Bone marrow (tissue), 2 donors: ENCODE measurements around the gene NGFR.
A peak's percentile ranks its signal among the peaks of the same experiment; 100 is the strongest.

ENCODE experiments used
- DNase-seq, 2 donors: peaks; one replicate each; lab custom pipeline; 2025; lab: John Stamatoyannopoulos, UW

Gene NGFR, protein sequence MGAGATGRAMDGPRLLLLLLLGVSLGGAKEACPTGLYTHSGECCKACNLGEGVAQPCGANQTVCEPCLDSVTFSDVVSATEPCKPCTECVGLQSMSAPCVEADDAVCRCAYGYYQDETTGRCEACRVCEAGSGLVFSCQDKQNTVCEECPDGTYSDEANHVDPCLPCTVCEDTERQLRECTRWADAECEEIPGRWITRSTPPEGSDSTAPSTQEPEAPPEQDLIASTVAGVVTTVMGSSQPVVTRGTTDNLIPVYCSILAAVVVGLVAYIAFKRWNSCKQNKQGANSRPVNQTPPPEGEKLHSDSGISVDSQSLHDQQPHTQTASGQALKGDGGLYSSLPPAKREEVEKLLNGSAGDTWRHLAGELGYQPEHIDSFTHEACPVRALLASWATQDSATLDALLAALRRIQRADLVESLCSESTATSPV

DNA sequence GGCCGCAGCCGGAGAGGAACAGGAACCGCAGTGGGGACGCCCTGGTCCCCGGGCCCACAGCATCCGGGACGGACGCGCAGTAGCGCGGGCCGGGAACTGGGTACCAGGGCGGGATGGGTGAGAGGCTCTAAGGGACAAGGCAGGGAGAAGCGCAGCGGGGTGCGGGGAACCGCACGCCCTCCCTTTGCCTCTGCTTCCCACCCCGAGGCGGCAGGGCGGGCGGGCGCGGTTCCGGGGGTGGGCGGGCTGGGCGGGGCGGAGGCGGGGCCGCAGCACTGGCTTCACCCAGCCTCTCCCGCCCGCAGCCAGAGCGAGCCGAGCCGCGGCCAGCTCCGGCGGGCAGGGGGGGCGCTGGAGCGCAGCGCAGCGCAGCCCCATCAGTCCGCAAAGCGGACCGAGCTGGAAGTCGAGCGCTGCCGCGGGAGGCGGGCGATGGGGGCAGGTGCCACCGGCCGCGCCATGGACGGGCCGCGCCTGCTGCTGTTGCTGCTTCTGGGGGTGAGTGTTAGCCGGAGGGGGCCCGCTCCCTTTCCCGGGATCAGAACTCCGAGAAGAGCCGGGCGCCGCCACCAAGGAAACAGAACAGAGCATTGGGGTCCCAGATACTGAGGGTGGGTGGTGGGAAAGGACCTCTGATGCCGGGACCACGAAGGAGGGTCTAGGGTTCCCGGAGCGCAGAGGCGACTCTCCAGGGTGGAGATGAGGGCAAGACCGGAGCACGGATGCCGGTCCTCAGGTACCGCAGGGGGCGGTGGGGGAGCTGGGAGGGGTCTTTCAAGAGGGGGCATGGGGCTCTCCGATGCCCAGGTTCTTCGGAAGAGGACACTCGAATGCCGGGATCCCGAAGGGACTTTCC is at the start of gene NGFR:
NGFR (plus strand) TSS at position 308 of the 856 bp plus-strand sequence; CDS start at position 433, 125 bp downstream.
- DNase-seq: peak in 1 of 2 donors; percentile 25

DNA sequence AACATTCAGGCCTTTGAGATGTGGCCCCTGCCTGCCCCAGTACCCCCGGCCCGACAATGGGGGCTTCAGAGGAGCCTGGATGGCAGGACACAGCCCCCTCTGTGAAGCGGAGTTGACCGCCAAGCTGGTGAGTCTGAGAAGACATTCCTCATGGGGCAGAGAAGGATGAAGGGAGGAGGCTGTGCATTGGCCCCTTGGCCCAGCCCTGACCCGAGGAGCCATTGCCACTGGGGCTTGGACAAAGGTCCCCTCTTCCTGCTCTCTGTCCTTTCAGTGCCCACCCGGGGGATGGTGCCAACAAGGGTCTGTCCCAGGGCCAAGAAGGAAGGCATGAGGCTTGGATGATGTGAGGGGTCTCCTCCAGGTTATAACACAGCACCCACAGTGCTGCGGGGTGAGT is 49.5 kb upstream of the NGFR start:
- DNase-seq: no peak

DNA sequence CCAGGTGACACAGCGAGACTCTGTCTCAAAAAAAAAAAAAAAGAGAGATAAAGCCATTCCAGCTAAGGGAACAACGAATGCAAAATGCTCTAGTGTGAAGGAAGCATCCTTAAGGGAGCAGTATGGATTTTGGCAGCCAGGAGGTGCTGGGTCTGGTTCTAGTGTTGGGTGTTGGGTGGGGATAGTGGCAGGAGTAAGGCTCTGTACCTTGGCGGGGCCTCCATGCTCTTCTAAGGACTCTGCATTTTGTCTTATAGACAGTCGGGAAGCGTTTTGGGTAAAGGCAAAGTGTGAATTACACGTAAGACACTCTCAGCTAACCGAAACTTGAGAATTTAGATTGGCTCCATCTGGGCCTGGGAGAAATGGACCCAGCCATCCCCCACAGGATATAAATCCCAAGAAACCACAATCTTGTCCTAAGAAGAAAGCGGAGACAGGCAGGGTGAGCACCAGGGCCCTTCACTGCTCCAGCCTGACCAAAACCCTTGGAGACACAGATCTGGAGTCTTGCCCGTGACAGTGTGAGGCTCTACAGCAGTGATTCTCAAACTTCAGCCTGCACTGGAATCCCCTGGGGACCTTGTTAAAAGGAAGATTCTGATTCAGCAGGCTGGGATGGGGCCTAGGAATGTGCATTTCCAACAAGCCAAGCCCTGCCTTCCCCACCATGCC is 47.3 kb upstream of the NGFR start:
- no peak for DNase-seq

DNA sequence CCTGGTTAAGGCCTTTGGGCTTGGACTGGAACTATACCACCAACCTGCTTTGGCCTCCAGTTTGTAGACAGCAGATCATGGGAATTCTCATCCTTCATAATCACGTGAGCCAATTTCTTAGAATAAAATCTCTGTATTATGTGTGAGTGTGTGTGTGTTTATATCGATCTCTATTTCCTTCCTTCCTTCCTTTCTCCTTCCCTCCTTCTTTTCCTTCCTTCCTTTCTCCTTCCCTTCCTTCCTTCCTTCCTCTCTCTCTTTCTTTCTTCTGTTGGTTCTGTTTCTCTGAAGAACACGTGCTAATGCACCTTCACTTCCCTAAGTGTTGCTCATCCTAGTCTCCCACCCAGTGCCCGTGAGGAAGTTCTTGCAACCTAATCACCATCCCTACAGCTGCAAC is 44.9 kb upstream of the NGFR start:
- DNase-seq: no peak

DNA sequence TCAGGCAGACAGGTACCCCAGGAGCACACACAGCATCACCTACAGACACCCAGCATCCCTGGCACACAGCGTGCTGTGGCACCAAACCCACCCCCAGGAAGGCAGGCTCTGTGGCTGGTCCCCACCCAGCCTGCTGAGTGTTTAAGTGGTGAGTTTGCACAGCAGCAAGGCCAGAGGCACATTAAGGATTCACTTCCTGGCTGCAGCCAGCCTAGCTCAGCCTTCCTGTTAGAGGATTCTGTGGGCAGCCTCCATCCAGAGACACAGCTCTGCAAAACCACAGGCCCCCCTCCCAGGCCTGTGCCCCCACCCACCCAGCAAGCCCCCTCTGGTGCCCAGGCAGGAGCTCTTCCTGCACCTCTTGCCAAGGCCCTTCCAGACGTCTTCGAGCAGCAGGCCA is 44.4 kb upstream of the NGFR start:
- DNase-seq: no peak

DNA sequence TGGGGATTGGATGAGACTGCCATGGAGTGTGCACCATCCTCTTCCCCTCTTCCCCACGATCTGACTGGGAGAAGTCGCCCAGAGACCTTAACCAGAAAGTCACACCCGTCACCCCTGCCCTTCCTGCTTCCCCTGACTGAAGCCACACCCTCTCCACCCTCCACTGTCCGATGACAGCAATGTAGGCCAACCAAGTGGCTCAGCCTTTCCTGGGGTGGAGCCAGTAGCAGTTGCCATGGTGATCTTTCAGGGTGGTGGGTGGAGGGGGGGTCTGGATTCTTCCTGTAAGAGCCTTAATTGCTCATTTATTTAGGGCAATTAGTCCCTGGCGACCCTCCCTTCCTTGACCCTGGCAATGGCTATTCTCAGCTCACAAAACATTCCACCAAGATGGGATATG is 42.9 kb upstream of the NGFR start:
- no peak for DNase-seq

DNA sequence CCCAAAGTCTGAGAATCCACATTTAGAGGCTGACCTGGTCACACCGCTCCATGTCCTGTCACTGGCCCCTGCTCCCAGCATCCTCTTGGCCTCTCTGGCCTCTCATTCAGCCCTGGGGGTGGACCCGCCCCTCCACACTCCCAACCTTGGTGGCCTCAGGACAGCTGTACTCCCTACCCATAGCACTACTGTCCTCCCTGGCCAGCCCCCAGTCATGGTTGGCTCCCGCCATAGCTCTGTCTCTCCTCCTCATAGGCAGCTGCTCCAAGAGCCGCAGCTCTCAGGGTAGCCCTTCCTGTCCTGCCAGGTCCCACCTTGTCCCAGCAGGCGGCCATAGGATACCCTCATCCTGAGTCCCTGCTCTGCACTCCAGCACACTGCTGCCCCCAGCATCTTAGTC is 42.4 kb upstream of the NGFR start:
- no peak for DNase-seq

DNA sequence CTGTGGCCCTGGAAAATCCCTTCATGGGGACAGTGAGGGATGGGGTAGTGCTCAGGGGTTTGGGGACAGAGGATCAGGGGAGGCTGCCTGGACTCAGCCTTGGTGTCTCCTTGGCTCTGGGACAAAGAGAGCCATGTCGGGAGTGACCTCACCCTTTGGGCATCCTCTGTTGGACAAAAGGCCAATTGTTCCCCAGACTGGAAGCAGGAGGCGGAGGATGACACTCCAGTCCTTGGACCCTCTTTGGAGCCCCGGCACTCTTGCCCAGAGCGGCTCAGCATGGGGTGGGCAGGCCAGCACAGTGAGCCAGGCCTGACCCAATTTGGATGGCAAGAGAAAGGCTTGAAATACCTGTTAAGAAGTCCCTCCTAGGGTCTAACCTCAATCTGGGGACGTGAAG is 41.0 kb upstream of the NGFR start:
- DNase-seq: no peak

DNA sequence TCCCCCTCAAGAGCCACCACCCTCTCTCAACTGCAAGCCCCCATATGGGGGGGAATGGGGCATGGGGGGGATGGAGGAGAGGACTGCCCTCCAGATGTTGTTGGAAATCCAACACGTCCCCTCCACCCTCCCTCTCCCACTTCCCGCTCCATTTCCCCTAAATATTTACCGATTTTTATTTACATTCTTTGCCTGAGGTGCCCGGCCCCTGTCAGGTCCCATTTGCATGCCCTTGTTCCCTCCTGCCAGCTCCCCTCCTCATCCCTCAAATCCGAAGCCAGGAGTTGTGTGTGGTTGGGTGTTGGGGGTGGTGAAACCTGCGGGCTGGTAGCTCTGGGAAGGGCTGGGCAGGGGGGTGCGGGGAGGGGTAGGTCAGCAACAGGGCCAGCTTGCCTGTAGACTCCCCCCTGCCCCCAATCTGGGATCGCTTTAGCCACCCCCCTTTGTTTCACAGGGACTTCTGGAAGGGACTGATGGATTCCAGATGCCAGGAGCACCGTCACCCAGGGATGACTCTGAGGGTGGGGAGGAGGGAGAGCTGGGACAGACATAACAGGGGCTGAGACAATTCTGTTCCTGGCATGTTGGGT is 39.7 kb upstream of the NGFR start:
- no peak for DNase-seq

DNA sequence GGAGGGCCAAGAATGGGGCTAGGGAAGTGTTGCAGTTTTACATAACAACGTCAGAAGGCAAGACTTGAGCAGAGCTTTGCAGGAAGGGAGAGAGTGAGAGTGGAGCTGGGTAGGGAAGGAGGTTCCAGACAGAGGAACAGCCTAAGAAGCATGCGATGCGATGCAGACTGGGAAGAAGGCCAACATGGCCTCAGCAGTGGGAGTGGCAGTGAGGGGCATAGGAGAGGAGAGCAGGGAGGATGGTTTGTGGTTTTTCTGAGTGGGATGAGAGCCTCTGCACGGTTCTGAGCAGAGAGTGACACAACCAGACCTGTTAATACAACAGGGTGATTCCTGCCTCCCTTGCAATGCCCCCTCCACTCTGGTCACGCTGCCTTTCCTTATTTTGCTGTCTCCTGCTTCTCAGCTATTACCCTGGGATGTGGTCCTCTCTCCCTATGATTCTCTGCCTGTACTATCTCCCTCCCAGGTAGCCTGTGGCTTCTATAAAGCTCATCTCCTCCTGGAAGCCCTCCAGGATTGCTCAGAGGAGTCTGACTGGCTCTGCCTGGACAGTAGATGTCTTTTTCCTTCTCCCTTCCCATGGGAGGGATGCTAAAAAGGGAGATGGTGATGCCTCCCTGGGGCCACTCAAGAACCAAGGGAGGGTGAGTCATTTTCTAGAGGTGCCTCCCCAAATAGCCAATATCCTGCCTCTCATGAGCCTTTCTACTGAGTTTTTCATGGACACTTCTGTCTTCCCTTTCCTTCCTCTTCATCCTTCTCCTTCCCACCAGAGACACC is 38.7 kb upstream of the NGFR start:
- DNase-seq: no peak

DNA sequence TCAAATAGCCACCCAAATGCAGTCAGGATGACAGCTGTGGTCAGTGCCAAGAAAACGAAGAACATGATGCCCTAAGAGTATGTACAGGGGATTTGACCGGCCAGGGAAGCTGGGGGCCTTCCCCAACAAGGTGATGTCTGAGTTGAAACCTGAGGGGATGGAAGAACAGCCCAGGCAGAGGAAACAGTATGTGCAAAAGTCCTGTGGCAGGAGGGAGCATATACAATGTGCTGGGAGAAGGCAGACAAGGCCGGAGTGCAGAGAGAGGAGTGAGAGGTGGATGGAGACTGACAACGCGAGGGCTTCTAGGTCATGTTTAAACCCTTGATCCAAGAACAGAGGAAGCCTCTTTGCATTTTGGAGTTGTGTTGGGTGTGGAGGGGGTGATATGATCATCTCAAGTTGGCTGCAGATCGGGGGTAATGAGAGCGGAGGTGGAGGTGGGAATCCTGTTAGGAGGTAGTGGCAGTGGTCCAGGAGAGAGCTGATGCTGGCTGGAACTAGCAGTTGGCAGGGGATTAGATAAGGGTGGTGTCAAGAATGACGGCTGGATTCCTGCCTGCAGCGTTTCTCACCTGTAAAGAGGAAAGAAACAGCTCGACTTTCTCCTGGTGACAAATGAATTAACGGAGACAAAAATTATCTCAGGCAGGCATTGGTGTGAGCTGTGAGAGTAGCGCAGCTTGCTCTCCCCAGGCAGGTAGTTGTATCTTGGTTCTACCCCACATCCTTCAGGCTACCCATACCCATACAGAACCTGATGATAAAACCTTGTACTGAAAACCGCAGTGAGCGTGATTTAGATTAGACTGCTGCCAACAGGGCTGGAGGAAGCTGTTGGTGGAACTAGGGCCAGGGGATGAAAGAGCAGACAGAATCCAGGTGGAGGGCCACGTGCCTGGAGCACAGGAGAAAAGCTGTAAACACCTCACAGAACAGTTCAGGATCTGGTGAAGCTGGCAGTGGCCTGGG is 37.2 kb upstream of the NGFR start:
- no peak for DNase-seq

DNA sequence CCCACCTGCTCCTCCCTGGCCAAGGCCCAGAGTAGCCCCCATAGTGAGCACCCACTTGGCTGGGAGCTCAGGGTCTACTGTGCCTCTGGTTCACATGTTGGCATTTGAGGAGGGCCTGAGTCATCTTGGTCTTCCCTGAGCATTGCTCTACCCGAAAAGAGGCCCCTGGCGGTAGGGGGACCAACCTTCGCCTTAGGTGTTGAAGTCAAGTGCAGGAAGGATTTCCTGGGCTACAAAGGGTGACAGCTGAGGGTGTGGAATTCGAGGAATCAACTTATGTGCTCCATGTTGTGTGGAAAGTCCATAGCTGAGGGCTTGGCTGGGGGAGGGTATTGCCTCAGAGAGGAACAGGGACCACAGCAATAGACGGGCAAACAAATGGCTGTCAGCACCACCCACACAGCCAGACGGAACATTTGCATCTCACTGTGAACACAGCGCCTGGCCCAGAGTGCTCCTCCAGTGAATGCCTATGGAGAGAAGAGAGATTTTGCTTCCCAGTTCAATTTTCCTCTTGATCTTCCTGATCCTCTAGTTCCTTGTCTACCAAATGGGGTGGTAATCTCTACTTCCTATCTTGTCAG is 35.6 kb upstream of the NGFR start:
- no peak for DNase-seq

DNA sequence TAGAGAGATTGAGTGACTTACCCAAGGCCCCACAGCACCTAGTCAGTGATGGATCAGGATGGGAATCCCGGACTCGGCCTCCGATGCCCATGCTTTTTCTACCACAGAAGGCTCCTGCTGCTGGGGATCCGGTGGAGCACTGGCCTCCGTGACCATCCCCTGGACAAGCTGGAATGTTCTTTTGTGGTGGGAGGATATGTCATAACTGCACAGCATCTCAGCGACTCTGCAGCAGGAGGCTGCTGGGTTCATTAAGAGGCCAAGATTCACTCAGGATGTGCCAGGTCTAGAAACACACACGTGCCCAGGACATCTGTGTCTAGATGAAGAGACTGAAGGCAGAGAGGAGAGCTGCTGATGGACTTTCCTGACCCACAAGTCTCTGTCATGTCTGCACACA is 34.7 kb upstream of the NGFR start:
- DNase-seq: no peak

DNA sequence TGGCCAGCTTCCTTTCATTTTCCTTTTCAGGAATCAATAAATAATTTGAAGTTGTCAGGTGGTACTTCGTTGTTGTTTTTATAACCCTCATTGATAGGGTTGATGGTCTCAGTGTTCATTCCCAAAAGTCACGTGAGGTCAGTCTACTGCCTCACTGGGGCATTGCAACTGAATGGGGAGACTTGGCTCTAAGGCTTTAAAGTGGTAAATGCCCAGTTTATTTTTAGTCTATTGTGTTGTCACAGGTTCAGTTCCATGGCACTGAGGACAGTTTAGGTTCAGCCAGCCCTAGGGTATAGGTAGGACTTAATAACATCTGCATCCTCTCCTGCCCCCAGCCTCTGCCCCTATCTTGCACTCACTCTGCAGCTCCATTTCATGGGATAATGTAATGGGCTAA is 33.5 kb upstream of the NGFR start:
- no peak for DNase-seq

DNA sequence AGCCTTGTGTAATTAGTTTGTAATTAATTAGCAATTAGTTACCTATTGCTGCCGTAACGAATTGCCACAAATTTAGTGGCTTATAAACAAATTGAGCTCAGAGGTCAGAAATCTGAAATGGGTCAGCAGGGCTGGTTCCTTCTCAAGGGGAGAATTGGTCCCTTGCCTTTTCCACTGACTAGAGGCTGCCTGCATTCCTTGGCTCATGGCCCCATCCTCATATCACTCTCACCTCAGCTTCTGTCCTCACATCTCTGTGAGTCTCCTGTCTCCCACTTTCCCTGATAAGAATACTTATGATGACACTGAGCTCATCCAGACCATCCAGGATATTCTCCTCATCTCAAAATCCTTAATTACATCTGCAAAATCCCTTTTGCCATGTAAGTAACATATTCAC is 31.0 kb upstream of the NGFR start:
- DNase-seq: no peak

DNA sequence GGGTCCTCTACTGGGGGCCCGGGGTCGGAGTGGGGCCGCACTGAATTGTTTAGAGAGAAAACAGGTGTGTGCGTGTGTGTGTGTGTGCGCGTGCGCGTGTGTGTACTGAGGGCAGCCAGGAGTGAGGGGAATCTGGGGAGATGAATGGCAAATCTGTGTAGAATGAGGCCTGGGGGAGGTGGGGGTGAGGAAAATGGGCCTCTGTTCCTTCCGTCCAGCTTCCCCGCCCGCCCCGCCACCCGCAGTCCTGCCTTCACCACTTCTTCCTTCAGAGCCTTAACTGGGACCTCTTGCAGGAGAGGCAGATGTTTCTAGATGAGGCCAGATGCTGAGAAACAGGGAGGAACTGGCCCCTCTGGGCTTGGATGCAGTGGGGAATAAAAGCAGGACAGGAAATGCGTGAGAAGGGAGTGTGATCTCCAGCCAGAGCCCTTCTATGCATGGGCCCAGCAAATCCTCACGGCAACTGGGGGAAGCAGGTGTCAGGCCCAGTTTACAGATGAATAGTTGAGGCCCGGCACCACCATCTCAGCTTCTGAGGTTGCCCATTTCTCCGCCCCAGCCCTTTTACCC is 29.7 kb upstream of the NGFR start:
- DNase-seq: no peak

DNA sequence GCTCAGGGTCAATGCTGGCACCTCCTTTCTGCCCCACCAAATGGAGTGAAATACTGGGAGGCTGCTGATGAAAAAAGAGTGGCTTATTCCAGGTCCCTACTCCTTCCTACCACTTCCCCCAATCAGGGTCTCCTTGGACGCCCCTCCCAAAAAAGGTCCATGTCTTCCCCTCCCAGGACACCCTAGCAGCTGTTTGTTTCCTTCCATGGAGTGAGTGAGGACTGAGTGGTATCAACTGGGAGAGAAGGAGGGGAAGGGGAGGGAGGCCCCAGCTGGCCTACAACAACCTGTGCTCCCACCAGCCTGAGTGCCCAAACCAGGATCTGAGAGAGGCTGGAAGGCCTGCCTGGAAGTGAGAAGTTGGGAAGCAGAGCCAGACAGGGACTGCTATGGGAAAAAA is 28.7 kb upstream of the NGFR start:
- DNase-seq: no peak

DNA sequence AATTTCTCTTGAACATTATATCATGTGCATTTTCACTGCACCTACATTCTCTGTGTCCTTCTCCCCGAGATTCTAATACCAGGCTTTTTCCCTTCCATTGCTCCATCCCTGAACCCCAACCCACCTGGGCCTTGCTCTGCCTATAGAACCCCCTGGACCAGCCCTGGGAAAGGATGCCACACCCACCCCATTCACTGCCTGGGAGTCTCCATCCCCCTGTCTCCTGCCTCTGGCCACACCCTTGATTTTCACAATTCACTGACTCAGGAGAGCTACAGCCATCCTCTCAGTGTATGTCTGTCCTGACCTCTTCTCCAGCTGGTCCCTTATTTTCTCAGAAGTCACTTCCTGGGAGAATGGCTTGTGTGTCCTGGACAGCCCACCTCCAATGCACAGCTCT is 27.9 kb upstream of the NGFR start:
- DNase-seq: no peak

DNA sequence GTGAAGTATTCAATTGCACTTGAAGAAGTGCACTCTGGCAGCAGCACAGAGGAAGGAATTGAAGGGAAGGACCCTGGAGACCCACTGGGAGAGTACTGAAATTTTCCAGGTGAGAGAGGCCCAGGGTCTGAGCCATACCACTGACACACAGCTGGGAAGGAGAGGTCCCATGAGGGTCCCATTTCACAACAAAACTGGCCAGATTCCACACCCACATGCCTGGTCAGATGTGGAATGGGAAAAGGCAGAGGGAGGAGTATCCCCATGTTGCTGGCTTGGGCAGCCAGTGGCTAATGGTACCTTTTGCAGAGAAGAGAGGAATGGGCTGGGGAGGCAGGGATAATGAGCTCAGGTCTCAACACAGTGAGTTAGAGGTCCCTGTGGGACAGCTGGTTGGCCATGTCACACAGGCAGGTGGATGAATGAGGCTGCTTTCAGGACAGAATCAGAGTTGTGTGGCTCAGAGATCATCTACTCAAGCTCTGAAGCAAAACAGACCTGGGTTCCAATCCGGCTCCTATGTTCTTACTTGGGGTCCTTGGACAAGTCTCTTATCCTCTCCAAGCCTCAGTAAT is 26.2 kb upstream of the NGFR start:
- DNase-seq: no peak
